Mesenchymal stem cell (in vitro differentiated cells and primary cell): ENCODE results near the gene THRAP3.

Experiments used
- DNase-seq: peaks from one replicate; pipeline ENCODE4 v3.0.0-alpha.2; 2013
- H2AFZ ChIP-seq: one replicate; pipeline ENCODE4 v1.6.1; 2013; ENCODE audit warnings: low read depth, mild to moderate bottlenecking, control low read depth, inconsistent platforms, low read length, moderate library complexity
- H2AK5ac ChIP-seq: 2 replicates; pipeline ENCODE4 v1.6.1; 2013; ENCODE audit warnings: low read length, moderate library complexity, mild to moderate bottlenecking, inconsistent platforms; ENCODE audit not compliant: severe bottlenecking
- H2BK120ac ChIP-seq: one replicate; pipeline ENCODE4 v1.6.1; 2013; ENCODE audit warnings: low read depth, mild to moderate bottlenecking, inconsistent platforms, low read length, moderate library complexity
- H2BK12ac ChIP-seq, 2 experiments: one replicate each; pipeline ENCODE4 v1.6.1; 2013; ENCODE audit warnings: inconsistent platforms in 2 of 2, low read length in 2 of 2, mild to moderate bottlenecking in 2 of 2, moderate library complexity in 2 of 2, control low read depth in 1 of 2
- H2BK15ac ChIP-seq: one replicate; pipeline ENCODE4 v1.6.1; 2013; ENCODE audit warnings: mild to moderate bottlenecking, low read depth, inconsistent platforms; ENCODE audit not compliant: poor library complexity, severe bottlenecking
- H2BK5ac ChIP-seq: 2 replicates; pipeline ENCODE4 v1.6.1; 2013; ENCODE audit warnings: low read depth, mild to moderate bottlenecking, low read length, control low read depth, inconsistent platforms; ENCODE audit not compliant: poor library complexity, severe bottlenecking
- H3K14ac ChIP-seq, 2 experiments: one replicate each; pipeline ENCODE4 v1.6.1; 2013; ENCODE audit warnings: inconsistent platforms in 2 of 2, low read length in 2 of 2, control low read depth in 1 of 2, mild to moderate bottlenecking in 1 of 2, moderate library complexity in 1 of 2
- H3K18ac ChIP-seq, 2 experiments: one replicate each; pipeline ENCODE4 v1.6.1; 2013; ENCODE audit warnings: inconsistent platforms in 2 of 2, low read length in 2 of 2, control low read depth in 1 of 2, low read depth in 1 of 2, mild to moderate bottlenecking in 1 of 2
- H3K23ac ChIP-seq, 2 experiments: one replicate each; pipeline ENCODE4 v1.6.1; 2013; ENCODE audit warnings: inconsistent platforms in 2 of 2, low read length in 2 of 2, mild to moderate bottlenecking in 2 of 2, moderate library complexity in 2 of 2, control low read depth in 1 of 2
- H3K27ac ChIP-seq: 2 replicates; pipeline ENCODE4 v1.5.1; 2013; ENCODE audit warnings: mild to moderate bottlenecking, moderate library complexity, low read length, control low read depth, inconsistent platforms; ENCODE audit not compliant: poor library complexity, severe bottlenecking
- H3K27me3 ChIP-seq, 2 experiments: 2 replicates each; pipeline versions ENCODE4 v1.6.1 to v1.7.0; 2013; ENCODE audit warnings: low read length in 2 of 2, mild to moderate bottlenecking in 2 of 2, moderate library complexity in 2 of 2, control low read depth in 1 of 2, inconsistent platforms in 1 of 2; ENCODE audit not compliant: control insufficient read depth in 1 of 2, insufficient read depth in 1 of 2
- H3K36me3 ChIP-seq, 2 experiments: 2 replicates each; pipeline versions ENCODE4 v1.6.1 to v1.7.0; 2013; ENCODE audit warnings: low read length in 2 of 2, control low read depth in 1 of 2, inconsistent platforms in 1 of 2, low read depth in 1 of 2, mild to moderate bottlenecking in 1 of 2; ENCODE audit not compliant: insufficient read depth in 2 of 2, control insufficient read depth in 1 of 2
- H3K4ac ChIP-seq, 2 experiments: one replicate each; pipeline ENCODE4 v1.6.1; 2013; ENCODE audit warnings: inconsistent platforms in 2 of 2, low read length in 2 of 2, mild to moderate bottlenecking in 2 of 2, moderate library complexity in 2 of 2, control low read depth in 1 of 2, low read depth in 1 of 2
- H3K4me1 ChIP-seq: 2 replicates; pipeline ENCODE4 v1.6.1; 2013; ENCODE audit warnings: low read depth, low read length, control low read depth; ENCODE audit not compliant: control insufficient read depth, insufficient read depth
- H3K4me2 ChIP-seq: 2 replicates; pipeline ENCODE4 v1.6.1; 2013; ENCODE audit warnings: low read length, mild to moderate bottlenecking, inconsistent platforms; ENCODE audit not compliant: poor library complexity, severe bottlenecking
- H3K4me3 ChIP-seq, 2 experiments: 2 replicates each; pipeline versions ENCODE4 v1.5.1 to v1.7.0; 2013; ENCODE audit warnings: low read length in 2 of 2, mild to moderate bottlenecking in 2 of 2, control low read depth in 1 of 2, low read depth in 1 of 2; ENCODE audit not compliant: insufficient read depth in 1 of 2
- H3K79me1 ChIP-seq: replicated peaks from 2 replicates; pipeline ENCODE4 v1.6.1; 2013; ENCODE audit warnings: mild to moderate bottlenecking, control low read depth, low read length, inconsistent platforms; ENCODE audit not compliant: poor library complexity, severe bottlenecking
- H3K9ac ChIP-seq: 2 replicates; pipeline ENCODE4 v1.7.0; 2013; ENCODE audit warnings: mild to moderate bottlenecking, low read length, moderate library complexity
- H3K9me3 ChIP-seq: 2 replicates; pipeline ENCODE4 v1.7.0; 2013; ENCODE audit warnings: mild to moderate bottlenecking, low read length; ENCODE audit not compliant: control insufficient read depth
- H4K8ac ChIP-seq: one replicate; pipeline ENCODE4 v1.6.1; 2013; ENCODE audit warnings: inconsistent platforms, mild to moderate bottlenecking, low read length, moderate library complexity
- H4K91ac ChIP-seq: one replicate; pipeline ENCODE4 v1.6.1; 2013; ENCODE audit warnings: mild to moderate bottlenecking, low read length, inconsistent platforms
- WGBS: methylation state at CpG from one replicate; pipeline ENCODE4 v1.1.7; 2013; ENCODE audit warnings: mixed read lengths; 5-methylcytosine and 5-hydroxymethylcytosine counted together

THRAP3 gene

GRCh38 chr1:36349839-36350238 lies 125.6 kb downstream of the THRAP3 start:
- Histone ChIP-seq H3K4me1 (peaks cover 52% of the 10 kb centered on the region), H2BK12ac (peak overlapping the region; percentile 94 to 98), H3K14ac (no peak overlapping the region), H3K23ac (no peak overlapping the region), H4K91ac (peak overlapping the region; percentile 99), H2BK5ac (peak overlapping the region; percentile 48), H2BK120ac (peak overlapping the region; percentile 89), H2AK5ac (peak overlapping the region; percentile 94), H4K8ac (peak overlapping the region; percentile 62), H3K4ac (peak overlapping the region; percentile 70 to 94), H2BK15ac (peak overlapping the region; percentile 83), H3K9me3 (no peaks in the 10 kb centered on the region), H3K4me3 (no peak overlapping the region), H3K4me2 (no peak overlapping the region), H3K18ac (peak overlapping the region; percentile 85 to 98), H3K27ac (peak overlapping the region; percentile 96), H3K36me3 (peaks cover 61 to 76% of the 10 kb centered on the region in 2 experiments), H2AFZ (no peak overlapping the region), H3K79me1 (peaks cover 29% of the 10 kb centered on the region), H3K9ac (peak overlapping the region; percentile 80), H3K27me3 (no peaks in the 10 kb centered on the region)
- peak; percentile 18 for DNase-seq
- WGBS: 89% methylated on average over 16 of the region's 16 CpGs

GRCh38 chr1:36350659-36351226 lies 126.5 kb downstream of the THRAP3 start:
- Histone ChIP-seq H3K27ac (peak overlapping the region; percentile 96), H2BK12ac (peak overlapping the region; percentile 94 to 98), H3K4ac (peak overlapping the region; percentile 70 to 94), H2BK120ac (peak overlapping the region; percentile 89), H3K9ac (peak overlapping the region; percentile 80), H3K36me3 (peaks cover 61 to 76% of the 10 kb centered on the region in 2 experiments), H3K18ac (peak overlapping the region; percentile 85 to 98), H3K4me2 (peak overlapping the region; percentile 25), H2BK15ac (peak overlapping the region; percentile 85), H2AK5ac (peak overlapping the region; percentile 94), H3K4me1 (peaks cover 52% of the 10 kb centered on the region), H3K23ac (no peak overlapping the region), H3K14ac (peak overlapping the region in 1 of 2 experiments; percentile 73), H2BK5ac (peak overlapping the region; percentile 87), H3K4me3 (peak overlapping the region in 1 of 2 experiments; percentile 48), H4K8ac (peak overlapping the region; percentile 96), H4K91ac (peak overlapping the region; percentile 99), H3K27me3 (no peaks in the 10 kb centered on the region), H2AFZ (no peak overlapping the region), H3K9me3 (no peaks in the 10 kb centered on the region), H3K79me1 (peaks cover 29% of the 10 kb centered on the region)
- WGBS: 42% methylated on average over 12 of the region's 13 CpGs
- DNase-seq: peak; percentile 91

- peaks cover 52% of the 10 kb centered on the region for H3K4me1 ChIP-seq
- DNase-seq: peak; percentile 93
- H2BK15ac ChIP-seq: peak overlapping the region; percentile 76
- peak overlapping the region; percentile 82 to 98 for H2BK12ac ChIP-seq
- peak overlapping the region; percentile 93 for H2BK120ac ChIP-seq
- H2AK5ac ChIP-seq: peak overlapping the region; percentile 61
- no peak overlapping the region for H3K23ac ChIP-seq
- peaks cover 62 to 77% of the 10 kb centered on the region in 2 experiments for H3K36me3 ChIP-seq
- peaks cover 27% of the 10 kb centered on the region for H3K79me1 ChIP-seq
- H4K8ac ChIP-seq: peak overlapping the region; percentile 96
- WGBS: 25% methylated on average over 14 of the region's 14 CpGs
- H3K18ac ChIP-seq: peak overlapping the region; percentile 79 to 98
- H3K14ac ChIP-seq: peak overlapping the region in 1 of 2 experiments; percentile 85
- peak overlapping the region; percentile 76 for H2BK5ac ChIP-seq
- H3K4ac ChIP-seq: peak overlapping the region; percentile 83 to 90
- H3K27ac ChIP-seq: peak overlapping the region; percentile 96
- peak overlapping the region; percentile 25 for H3K4me2 ChIP-seq
- peak overlapping the region; percentile 80 for H3K9ac ChIP-seq
- H3K9me3 ChIP-seq: no peaks in the 10 kb centered on the region
- H3K4me3 ChIP-seq: peak overlapping the region in 1 of 2 experiments; percentile 48
- no peaks in the 10 kb centered on the region for H3K27me3 ChIP-seq
- peak overlapping the region; percentile 97 for H4K91ac ChIP-seq
- no peak overlapping the region for H2AFZ ChIP-seq
Observed at GRCh38 chr1:36351227-36351977, 127.2 kb downstream of the THRAP3 start.
